A673 (cell line): ENCODE data around the gene RPS6KA1.

Experiments used
- EZH2 ChIP-seq: fragments of 200-600 bp; sonication (generic); IDR thresholded peaks from 2 replicates; pipeline ENCODE4 v1.6.1; 2017; ENCODE audit warnings: borderline replicate concordance, low read depth, mild to moderate bottlenecking, mixed read lengths, antibody characterized with exemption, low read length; ENCODE audit not compliant: poor library complexity, severe bottlenecking
- TF ChIP-seq, protein P1 (sequence below): fragments of 300-800, 200-600 bp; sonication (generic); conservative IDR thresholded peaks from 2 replicates; pipeline ENCODE4 v1.5.1; 2017; ENCODE audit warnings: low read depth, mild to moderate bottlenecking, antibody characterized with exemption, low read length, moderate library complexity, mixed read lengths

DNA sequence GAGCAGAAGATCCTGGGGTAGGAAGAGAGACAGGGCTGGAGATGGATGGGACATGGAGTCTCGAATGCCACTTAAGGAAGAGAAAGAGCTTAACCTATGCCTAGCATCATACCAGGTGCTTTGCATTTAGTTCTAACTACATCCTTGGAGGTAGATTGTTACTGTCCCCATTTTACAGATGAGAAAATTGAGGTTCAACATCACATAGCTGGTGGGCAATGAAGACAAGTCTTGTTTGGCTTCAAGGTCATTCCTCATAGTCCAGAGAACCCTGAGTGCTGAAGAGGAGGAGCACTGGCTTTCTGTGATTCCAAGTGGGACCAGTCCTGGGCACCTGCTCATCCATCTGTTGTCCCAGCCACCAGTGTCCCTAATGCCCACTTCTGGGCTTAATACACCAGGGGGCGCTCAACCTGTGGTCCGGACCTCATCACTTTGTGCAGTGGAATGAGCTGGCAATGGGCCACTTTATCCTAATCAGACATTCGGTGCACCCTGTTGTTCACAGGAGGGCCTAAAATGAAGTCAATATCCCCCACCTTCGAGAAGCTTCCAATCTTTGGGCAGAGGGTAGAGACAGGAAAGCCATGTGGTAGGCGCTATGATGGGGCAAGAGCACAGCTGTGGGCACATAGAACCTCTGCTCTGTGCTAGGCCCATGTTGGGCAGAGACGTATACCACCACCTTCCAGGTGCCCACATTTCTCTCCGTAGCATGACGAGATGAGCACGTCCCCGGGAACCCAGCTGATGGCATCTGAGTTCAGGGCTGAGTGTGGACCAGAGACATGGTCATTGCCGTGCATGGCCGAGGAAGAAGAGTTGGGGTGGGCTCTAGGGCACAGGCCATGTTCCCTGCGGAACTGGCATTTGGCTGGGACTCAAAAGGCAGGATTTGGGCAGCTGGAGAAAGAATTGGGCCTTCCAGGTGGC, 9.2 kb downstream of the RPS6KA1 start:
- no peak for TF ChIP-seq EZH2
- TF ChIP-seq, protein P1, sequence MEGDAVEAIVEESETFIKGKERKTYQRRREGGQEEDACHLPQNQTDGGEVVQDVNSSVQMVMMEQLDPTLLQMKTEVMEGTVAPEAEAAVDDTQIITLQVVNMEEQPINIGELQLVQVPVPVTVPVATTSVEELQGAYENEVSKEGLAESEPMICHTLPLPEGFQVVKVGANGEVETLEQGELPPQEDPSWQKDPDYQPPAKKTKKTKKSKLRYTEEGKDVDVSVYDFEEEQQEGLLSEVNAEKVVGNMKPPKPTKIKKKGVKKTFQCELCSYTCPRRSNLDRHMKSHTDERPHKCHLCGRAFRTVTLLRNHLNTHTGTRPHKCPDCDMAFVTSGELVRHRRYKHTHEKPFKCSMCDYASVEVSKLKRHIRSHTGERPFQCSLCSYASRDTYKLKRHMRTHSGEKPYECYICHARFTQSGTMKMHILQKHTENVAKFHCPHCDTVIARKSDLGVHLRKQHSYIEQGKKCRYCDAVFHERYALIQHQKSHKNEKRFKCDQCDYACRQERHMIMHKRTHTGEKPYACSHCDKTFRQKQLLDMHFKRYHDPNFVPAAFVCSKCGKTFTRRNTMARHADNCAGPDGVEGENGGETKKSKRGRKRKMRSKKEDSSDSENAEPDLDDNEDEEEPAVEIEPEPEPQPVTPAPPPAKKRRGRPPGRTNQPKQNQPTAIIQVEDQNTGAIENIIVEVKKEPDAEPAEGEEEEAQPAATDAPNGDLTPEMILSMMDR = peak; percentile 71
